Keratinocyte (primary cell): ENCODE data around the gene WLS. TPM values are rescaled to one million over a fixed set of nuclear protein-coding genes. Genes with fewer than 3 reads are reported as not detected.

Experiments
- DNase-seq: peaks from one replicate; pipeline ENCODE4 v3.0.0-alpha.2; 2011; ENCODE audit warnings: low read depth, missing footprints, low spot score
- FAIRE-seq: peaks from 2 replicates; lab custom pipeline; 2011; peaks lifted over from hg19 to GRCh38; lab: Jason Lieb, UNC
- H2AFZ ChIP-seq: 2 replicates; pipeline ENCODE4 v1.6.0; 2012; ENCODE audit warnings: low read length, control low read depth, inconsistent platforms; ENCODE audit not compliant: control insufficient read depth
- H3K27ac ChIP-seq: 2 replicates; pipeline ENCODE4 v1.5.1; 2011; ENCODE audit warnings: low read length; ENCODE audit not compliant: control insufficient read depth, insufficient read depth
- H3K27me3 ChIP-seq: 3 replicates; pipeline ENCODE4 v1.6.0; 2011; ENCODE audit warnings: low read length; ENCODE audit not compliant: control insufficient read depth, insufficient read depth; ENCODE audit errors: extremely low read depth
- H3K36me3 ChIP-seq, 2 experiments: 2 replicates in 1 of 2; 3 replicates in 1 of 2; pipeline ENCODE4 v1.5.1; 2011; ENCODE audit warnings: low read length in 2 of 2, mild to moderate bottlenecking in 1 of 2; ENCODE audit not compliant: control insufficient read depth in 2 of 2, insufficient read depth in 2 of 2; ENCODE audit errors: extremely low read depth in 1 of 2
- H3K4me1 ChIP-seq: 3 replicates; pipeline ENCODE4 v1.5.1; 2011; ENCODE audit warnings: low read length; ENCODE audit not compliant: control insufficient read depth, insufficient read depth; ENCODE audit errors: extremely low read depth
- H3K4me2 ChIP-seq: 3 replicates; pipeline ENCODE4 v1.6.0; 2011; ENCODE audit warnings: low read depth, low read length; ENCODE audit not compliant: control insufficient read depth, insufficient read depth; ENCODE audit errors: extremely low read depth
- H3K4me3 ChIP-seq, 3 experiments: fragments of 200-600 bp in 1 of 3; sonication (generic) in 1 of 3; 2 replicates in 2 of 3; 3 replicates in 1 of 3; pipeline ENCODE4 v1.5.1; 2011 to 2016; ENCODE audit warnings: low read length in 3 of 3, mild to moderate bottlenecking in 3 of 3, control low read depth in 2 of 3, inconsistent platforms in 1 of 3, low read depth in 1 of 3, mixed read lengths in 1 of 3, mixed run types in 1 of 3, moderate library complexity in 1 of 3; ENCODE audit not compliant: control insufficient read depth in 2 of 3, insufficient read depth in 2 of 3; ENCODE audit errors: extremely low read depth in 1 of 3
- H3K79me2 ChIP-seq: 2 replicates; pipeline ENCODE4 v1.6.0; 2012; ENCODE audit warnings: low read length; ENCODE audit not compliant: control insufficient read depth, insufficient read depth
- H3K9ac ChIP-seq: 3 replicates; pipeline ENCODE4 v1.6.0; 2011; ENCODE audit warnings: low read length; ENCODE audit not compliant: control insufficient read depth, insufficient read depth; ENCODE audit errors: extremely low read depth
- H3K9me1 ChIP-seq: 3 replicates; pipeline ENCODE4 v1.6.0; 2011; ENCODE audit warnings: low read length; ENCODE audit not compliant: control insufficient read depth, insufficient read depth; ENCODE audit errors: extremely low read depth
- H3K9me3 ChIP-seq: 2 replicates; pipeline ENCODE4 v1.5.1; 2012; ENCODE audit warnings: low read depth, low read length; ENCODE audit not compliant: control insufficient read depth
- H4K20me1 ChIP-seq: 3 replicates; pipeline ENCODE4 v1.6.0; 2011; ENCODE audit warnings: low read length; ENCODE audit not compliant: control insufficient read depth, insufficient read depth; ENCODE audit errors: extremely low read depth
- EZH2 ChIP-seq: IDR thresholded peaks from one replicate; pipeline ENCODE4 v1.6.1; 2012; ENCODE audit warnings: inconsistent platforms, mild to moderate bottlenecking, low read length, moderate library complexity
- dilution Hi-C: fragments of 300-500 bp; cut with MboI; formaldehyde crosslinking; loops from one replicate; pipeline ENCODE4 v1.7.0; 2020; ENCODE audit warnings: low sequenced_read_pairs; ENCODE audit not compliant: extremely low pct_ligation_motif_present
- polyA plus RNA-seq, 5 experiments: library from polyadenylated mRNA; depleted of rRNA in 3 of 5; stranded (reverse) in 3 of 5; stranded (forward) in 1 of 5; unstranded in 1 of 5; fragments of >200 nt; gene quantifications; 1 replicate in 1 of 5; 2 replicates in 3 of 5; 3 replicates in 1 of 5; pipeline versions ENCODE4 v1.2.1 to v1.2.3, GENCODE V29; 2011 to 2012; ENCODE audit warnings: missing spikeins in 2 of 5, low read depth in 1 of 5, low replicate concordance in 1 of 5
- TF ChIP-seq, protein P1 (sequence below), 3 experiments: IDR thresholded peaks in 1 of 3; conservative IDR thresholded peaks in 1 of 3; optimal IDR thresholded peaks in 1 of 3; 2 replicates in 2 of 3; 3 replicates in 1 of 3; pipeline versions ENCODE3 to v1.5.1; 2011; ENCODE audit warnings: low read length in 3 of 3, mild to moderate bottlenecking in 3 of 3, moderate library complexity in 2 of 3, control low read depth in 1 of 3, inconsistent platforms in 1 of 3; ENCODE audit not compliant: insufficient read depth in 2 of 3; ENCODE audit errors: extremely low read depth in 1 of 3

WLS gene
- polyA plus RNA-seq, 1 donor (not counting 4 experiments of a cell fraction or from before 2014, with no cell fraction given) = 92.4 TPM

DNA sequence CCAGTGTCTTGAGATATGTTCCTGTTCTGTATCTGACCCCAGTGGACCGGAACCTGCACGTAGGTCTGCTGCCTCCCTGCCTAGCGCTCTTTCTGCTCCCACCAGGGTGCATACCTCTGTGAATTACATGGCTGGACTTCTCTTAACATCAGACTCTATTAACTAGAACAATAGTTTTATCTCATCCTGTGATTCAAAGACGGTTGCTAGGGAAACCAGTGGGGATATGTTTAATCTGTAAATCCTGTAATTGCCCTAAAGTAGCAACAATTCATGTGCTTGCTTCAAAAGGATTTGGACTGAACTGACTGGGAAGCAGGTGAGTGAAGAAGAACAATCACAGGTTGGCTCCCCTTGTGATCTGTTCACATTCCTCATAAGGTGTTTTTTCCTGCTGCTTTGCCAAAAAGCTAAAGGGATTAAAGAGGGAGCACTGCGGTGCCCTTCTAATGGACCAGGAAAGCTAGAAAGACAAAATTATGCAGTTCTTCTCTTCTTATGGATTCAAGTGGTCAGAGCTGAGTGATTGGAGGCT is 129.2 kb downstream of the WLS start:
- H4K20me1 ChIP-seq = no peaks in the 10 kb centered on the region
- dilution Hi-C loops = no loop called here
- DNase-seq = no peak
- no peak overlapping the region for H3K4me3 ChIP-seq
- H3K36me3 ChIP-seq = peaks cover 0 to 1% of the 10 kb centered on the region in 2 experiments
- no peak overlapping the region for H3K4me2 ChIP-seq
- no peaks in the 10 kb centered on the region for H3K9me3 ChIP-seq
- H3K4me1 ChIP-seq = no peaks in the 10 kb centered on the region
- H3K9me1 ChIP-seq = no peaks in the 10 kb centered on the region
- FAIRE-seq = no peak
- H3K79me2 ChIP-seq = no peaks in the 10 kb centered on the region
- no peak overlapping the region for H2AFZ ChIP-seq
- TF ChIP-seq, protein P1, sequence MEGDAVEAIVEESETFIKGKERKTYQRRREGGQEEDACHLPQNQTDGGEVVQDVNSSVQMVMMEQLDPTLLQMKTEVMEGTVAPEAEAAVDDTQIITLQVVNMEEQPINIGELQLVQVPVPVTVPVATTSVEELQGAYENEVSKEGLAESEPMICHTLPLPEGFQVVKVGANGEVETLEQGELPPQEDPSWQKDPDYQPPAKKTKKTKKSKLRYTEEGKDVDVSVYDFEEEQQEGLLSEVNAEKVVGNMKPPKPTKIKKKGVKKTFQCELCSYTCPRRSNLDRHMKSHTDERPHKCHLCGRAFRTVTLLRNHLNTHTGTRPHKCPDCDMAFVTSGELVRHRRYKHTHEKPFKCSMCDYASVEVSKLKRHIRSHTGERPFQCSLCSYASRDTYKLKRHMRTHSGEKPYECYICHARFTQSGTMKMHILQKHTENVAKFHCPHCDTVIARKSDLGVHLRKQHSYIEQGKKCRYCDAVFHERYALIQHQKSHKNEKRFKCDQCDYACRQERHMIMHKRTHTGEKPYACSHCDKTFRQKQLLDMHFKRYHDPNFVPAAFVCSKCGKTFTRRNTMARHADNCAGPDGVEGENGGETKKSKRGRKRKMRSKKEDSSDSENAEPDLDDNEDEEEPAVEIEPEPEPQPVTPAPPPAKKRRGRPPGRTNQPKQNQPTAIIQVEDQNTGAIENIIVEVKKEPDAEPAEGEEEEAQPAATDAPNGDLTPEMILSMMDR (optimal IDR thresholded peaks at IDR 0.05 in 1 of 3, IDR thresholded peaks at IDR 0.05 in 1 of 3, conservative IDR thresholded peaks at IDR 0.05 in 1 of 3; ENCODE audit: extremely low read depth in 1 of 3, insufficient read depth in 2 of 3, low read length in 3 of 3) = no peak
- no peak for TF ChIP-seq EZH2
- no peaks in the 10 kb centered on the region for H3K27me3 ChIP-seq
- H3K9ac ChIP-seq = no peak overlapping the region
- H3K27ac ChIP-seq = no peak overlapping the region

- no peak overlapping the region for H3K9ac ChIP-seq
- no peak overlapping the region for H3K27ac ChIP-seq
- H2AFZ ChIP-seq = no peak overlapping the region
- no peaks in the 10 kb centered on the region for H3K79me2 ChIP-seq
- H4K20me1 ChIP-seq = no peaks in the 10 kb centered on the region
- peaks cover 0 to 1% of the 10 kb centered on the region in 2 experiments for H3K36me3 ChIP-seq
- no peaks in the 10 kb centered on the region for H3K9me3 ChIP-seq
- H3K4me2 ChIP-seq = no peak overlapping the region
- no peaks in the 10 kb centered on the region for H3K27me3 ChIP-seq
- TF ChIP-seq EZH2 = no peak
- TF ChIP-seq, protein P1 (optimal IDR thresholded peaks at IDR 0.05 in 1 of 3, IDR thresholded peaks at IDR 0.05 in 1 of 3, conservative IDR thresholded peaks at IDR 0.05 in 1 of 3; ENCODE audit: extremely low read depth in 1 of 3, insufficient read depth in 2 of 3, low read length in 3 of 3) = no peak
- FAIRE-seq (no peak), DNase-seq (no peak)
- dilution Hi-C loops = no loop called here
- no peaks in the 10 kb centered on the region for H3K4me1 ChIP-seq
- no peaks in the 10 kb centered on the region for H3K9me1 ChIP-seq
- H3K4me3 ChIP-seq = no peak overlapping the region
These were observed 130.5 kb downstream of the WLS start for GRCh38 chr1:68101829-68102228.
